Cardiac fibroblast (primary cell): ENCODE data around the gene IL18BP.
A peak's percentile ranks its signal among the peaks of the same experiment; 100 is the strongest.

Experiments
- DNase-seq, 2 donors: peaks; one replicate each; pipeline versions ENCODE4 v3.0.0 to v3.0.0-alpha.2; 2010; ENCODE audit warnings: low read depth in 2 of 2
- H3K4me3 ChIP-seq, 2 donors: replicated peaks in 1 of 2; 1 replicate in 1 of 2; 2 replicates in 1 of 2; pipeline ENCODE4 v1.5.1; 2011; ENCODE audit warnings: low read depth in 2 of 2, low read length in 2 of 2, mild to moderate bottlenecking in 2 of 2, moderate library complexity in 1 of 2
- CTCF ChIP-seq: IDR thresholded peaks from one replicate; pipeline ENCODE4 v1.5.1; 2011; ENCODE audit warnings: low read depth, mild to moderate bottlenecking, low read length, inconsistent platforms

Gene IL18BP

GRCh38 chr11:72042064-72042745, 43.5 kb downstream of the IL18BP start:
- no peak for DNase-seq

GRCh38 chr11:72045849-72046248, 47.1 kb downstream of the IL18BP start:
- no peak overlapping the region for H3K4me3 ChIP-seq
- no peak for TF ChIP-seq CTCF
- peak in 1 of 2 donors; percentile 65 for DNase-seq

More at GRCh38 chr11:72042064-72042745, 43.5 kb downstream of the IL18BP start:
- peak overlapping the region; percentile 66 to 68 for H3K4me3 ChIP-seq
- no peak for TF ChIP-seq CTCF

GRCh38 chr11:72048766-72049460, 50.2 kb downstream of the IL18BP start:
- peak in 1 of 2 donors; percentile 33 for DNase-seq
- no peak for TF ChIP-seq CTCF
- no peak overlapping the region for H3K4me3 ChIP-seq
